GM19240 (cell line): ENCODE results near the gene GDF11.

Experiments
- DNase-seq: peaks from one replicate; pipeline ENCODE4 v3.0.0; 2011; ENCODE audit warnings: low spot score; ENCODE audit not compliant: insufficient read length

Gene GDF11

DNA sequence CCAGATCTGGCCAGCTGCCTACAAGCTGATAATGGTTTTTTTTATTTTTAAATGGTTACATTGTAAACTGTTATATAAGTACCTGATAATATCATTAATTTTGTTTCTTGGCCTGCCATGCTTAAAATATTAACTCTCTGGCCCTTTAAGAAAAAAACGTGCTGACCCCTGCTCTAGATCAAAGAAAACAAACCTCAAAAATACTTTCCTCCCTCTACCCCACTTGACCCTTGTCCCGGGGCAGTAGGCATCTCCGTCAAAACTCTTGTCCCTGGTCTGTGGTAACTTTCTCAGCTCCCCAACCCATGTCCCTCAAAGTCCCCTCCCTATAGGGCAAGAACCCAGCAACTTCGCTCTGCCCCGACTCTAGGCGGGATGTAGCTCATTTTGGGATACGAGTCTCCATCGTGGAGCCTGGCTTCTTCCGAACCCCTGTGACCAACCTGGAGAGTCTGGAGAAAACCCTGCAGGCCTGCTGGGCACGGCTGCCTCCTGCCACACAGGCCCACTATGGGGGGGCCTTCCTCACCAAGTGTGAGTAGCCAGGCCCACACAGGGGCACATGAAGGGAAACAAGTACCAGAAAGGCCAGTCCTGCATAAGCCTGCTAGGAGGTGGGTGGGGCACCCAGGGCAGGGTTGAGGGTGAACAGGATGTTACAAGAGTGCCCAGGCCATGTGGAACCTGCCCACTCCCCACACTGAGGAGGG, 19.3 kb upstream of the GDF11 start:
- DNase-seq: no peak

DNA sequence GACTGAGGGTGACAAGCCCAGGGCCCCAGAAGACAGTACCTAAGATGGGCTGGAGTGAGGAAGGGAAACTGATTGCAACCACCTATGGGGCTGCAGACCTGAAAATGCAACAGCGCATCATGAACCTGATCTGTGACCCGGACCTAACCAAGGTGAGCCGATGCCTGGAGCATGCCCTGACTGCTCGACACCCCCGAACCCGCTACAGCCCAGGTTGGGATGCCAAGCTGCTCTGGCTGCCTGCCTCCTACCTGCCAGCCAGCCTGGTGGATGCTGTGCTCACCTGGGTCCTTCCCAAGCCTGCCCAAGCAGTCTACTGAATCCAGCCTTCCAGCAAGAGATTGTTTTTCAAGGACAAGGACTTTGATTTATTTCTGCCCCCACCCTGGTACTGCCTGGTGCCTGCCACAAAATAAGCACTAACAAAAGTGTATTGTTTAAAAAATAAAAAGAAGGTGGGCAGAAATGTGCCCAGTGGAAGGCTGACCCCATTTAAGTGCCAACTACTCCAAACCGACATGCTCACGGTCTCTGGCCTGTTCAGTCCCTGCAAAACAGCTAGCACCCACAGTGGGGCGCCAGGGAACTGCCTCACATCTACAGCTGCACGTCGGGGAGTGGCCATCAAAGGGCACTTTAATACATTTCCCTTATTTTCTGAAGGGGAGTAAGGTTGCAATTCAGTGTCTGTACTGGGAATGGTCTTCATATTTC, 18.5 kb upstream of the GDF11 start:
- no peak for DNase-seq

DNA sequence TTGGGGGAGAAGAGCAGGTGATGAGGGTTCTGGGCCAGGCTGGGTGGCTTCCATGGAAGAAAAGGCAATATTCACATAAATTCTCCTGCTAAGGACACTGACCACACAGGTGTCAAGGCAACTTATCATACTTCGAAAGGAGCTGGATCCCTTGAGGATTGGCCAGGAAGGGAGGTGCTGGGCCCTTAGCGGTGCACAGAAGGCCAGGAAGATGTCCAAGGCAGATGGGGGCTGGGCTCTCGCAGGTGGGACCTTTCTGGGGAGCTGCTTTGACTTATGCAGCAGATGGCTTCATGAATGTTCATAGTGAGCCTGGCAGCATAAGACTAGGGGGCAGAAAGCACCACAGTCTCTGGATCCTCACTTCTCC, 18.0 kb upstream of the GDF11 start:
- DNase-seq: no peak

DNA sequence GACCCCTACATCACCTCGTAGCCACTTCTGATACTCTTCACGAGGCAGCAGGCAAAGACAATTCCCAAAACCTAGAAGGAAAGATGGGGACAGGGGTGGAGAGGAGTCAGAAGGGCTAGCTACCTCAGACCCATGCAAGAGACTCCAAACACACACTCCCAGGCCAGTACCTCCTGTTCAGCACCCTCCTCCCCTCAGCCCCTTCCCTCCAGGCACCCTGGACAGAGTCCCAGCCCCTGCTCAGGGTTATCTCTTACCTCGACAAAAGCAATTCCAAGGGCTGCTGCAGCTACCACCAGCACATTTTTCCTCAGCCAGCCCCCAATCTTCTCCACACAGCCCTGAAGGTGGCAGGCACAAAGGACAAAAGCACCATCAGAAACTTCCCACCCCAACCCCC, 17.4 kb upstream of the GDF11 start:
- no peak for DNase-seq

DNA sequence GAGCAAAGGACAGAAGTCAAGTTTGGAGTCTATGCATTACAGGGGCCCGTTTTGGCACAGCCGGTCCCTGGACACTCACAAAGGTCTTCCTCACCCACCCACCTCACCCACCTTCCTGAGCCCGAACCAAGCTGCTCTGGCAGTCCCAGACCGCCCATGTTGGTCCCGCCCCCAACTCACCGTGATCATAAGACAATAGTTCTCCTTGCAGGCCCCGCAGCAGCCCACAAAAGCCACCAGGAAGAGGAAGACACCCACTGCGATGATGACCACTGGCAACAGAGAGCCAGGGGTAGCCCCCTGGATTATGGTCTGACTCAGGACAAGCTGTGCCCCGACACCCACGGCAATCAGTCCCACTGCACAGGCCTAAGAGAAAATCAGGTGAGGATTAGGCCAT, 16.0 kb upstream of the GDF11 start:
- no peak for DNase-seq

DNA sequence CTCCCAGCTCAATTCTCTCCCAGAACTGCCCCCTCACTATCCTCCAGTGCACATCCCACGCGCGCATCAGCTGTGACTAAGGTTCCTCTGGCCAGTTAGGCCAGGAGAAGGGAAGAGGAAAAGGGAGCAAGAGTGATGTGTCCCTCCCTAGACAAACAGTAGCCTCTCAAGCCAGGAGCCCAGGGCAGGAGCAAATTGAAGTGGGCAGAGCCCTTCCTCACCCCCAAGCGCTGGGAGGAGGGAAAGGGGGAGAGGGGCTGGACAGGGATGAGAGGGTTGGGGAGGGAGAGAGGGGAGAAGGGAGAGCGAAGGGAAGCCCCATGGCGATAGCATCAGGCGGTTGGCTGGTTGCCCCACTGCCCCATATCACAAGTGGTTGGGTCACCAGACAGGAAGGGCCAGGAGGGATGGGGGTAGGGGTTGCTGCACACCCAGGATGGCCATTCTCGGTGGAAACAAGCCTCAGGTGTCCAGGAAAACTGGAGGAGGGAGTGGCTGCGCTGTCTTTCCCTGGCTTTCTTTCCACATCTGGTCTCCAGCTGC, 15.2 kb upstream of the GDF11 start:
- no peak for DNase-seq

DNA sequence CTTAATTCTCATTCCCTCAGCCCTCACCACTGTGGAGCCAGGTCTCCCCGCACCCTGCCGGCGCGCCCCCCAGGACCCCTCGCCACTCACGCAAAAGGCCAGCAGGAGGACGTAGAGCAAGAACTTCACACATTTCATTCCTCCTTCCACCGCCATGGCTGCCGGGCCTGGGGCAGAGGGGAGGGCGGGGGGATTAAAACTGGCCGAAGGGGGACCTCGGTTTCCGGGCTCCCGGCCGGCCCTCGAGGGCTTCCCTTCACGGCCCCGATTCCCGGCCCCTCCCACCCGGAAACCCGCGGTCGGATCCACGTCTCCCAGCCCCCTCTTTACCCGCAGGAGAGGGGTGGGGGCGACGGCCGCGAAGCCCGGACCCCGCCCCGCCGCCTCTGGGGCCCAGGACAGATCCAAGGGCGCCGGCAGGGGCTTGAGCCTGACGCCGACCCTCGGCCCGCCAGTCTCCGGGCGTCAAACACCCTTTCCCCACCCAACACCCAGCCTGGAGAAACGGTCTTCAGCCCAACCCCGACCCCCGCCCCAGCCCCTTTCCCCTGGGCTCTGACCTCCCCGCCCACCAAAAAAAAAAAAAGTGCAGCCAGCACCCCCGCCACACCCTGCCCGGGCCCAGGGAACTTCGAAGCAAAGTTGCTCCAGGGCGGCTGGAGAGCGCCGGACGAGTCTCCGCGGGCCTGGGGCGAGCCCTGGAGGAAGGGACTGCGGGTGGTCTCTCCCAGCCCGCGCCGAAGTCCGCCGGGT, 14.6 kb upstream of the GDF11 start:
- no peak for DNase-seq

DNA sequence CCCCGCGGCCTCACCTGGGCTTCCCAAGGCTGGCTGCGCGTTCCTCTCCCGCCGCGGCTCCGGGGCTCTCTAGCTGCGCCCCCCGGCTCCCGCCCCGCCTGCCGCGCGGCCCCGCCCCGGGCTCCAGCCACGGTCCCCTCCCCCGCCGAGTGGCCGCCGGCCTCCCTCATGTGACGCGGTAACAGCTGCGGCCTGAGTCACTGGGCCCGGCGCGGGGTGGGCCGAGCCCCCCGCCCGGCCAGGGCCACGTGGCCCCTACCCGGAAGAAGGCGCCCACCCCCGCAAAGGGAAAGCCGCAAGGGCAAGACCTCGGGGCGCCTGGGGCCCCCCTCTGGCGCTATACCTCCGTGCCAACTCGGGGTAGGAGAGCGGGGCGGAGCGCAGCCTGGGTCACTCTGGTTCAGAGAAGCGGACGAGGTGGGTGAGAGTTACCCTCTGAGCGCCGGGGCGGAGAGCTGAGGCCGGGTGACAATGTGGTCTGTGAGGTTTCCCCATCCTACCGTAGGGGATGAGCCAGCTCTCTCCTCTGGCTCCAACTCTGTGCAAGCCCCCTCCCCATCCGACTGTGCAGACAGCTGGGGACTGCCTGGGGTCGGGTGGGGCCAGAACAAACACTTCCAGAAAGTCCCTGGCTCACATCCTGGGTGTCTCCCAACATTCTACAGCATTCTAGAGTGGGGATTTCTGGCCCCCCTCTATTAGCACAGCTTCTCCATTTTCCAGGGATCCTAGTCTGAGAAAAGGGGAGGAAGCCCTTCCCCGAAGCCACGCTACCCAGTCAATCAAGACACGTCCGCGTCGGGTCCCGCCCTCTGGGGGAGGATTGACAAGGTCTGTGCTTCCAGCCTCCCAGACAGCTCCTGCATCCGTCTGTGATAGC, 13.7 kb upstream of the GDF11 start, which contains the start of gene CD63:
CD63 (minus strand) TSS at position 71 of the 880 bp plus-strand sequence. CDS start 668 bp downstream, outside the sequence.
- peak; percentile 79 for DNase-seq

DNA sequence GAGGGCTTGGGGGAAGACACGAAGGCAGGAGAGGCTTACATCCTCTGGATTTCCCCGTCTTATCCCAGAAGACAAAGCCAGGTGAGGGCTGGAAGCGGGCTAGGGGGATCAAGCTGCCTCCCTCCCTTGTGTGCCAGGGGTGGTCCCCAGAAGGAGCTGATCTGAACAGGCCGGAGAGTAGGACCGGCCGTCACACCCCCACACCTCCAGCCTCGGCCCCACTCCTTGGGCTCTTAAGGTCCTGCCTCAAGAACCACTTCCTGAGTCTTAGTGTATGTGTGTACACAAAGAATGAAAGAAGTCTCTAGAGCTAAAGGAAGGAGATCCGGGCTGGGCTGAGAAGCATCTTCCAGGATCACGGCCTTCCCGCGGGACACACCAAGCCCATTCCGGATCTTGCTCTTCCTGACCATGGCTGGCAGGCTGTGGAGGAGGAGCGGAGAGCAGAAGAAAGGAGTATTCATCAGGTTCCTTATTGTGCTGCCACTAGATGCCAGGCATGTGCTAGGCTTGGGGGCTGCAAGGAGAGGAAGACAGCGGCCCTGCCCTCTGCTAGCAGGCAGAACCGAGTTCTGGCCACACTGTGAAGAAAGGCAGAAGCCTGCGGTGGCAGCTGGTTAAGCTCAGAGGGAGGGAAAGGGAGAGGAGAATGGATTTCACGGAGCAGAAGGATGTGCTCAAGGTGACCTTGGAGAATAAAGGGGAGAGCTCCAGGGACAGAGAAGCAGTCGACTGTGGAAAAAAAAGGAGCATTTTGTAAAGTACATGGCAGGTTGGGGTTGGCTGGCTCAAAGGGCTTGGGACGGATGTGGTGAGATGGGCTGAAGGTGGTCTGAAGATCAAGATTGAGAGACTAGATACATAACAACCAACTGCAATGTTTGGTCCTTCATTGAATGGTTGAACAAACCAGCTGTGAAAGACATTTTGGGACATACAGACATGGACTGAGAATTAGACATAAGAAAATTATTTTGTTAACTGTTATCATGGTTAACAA, 12.8 kb upstream of the GDF11 start:
- no peak for DNase-seq

DNA sequence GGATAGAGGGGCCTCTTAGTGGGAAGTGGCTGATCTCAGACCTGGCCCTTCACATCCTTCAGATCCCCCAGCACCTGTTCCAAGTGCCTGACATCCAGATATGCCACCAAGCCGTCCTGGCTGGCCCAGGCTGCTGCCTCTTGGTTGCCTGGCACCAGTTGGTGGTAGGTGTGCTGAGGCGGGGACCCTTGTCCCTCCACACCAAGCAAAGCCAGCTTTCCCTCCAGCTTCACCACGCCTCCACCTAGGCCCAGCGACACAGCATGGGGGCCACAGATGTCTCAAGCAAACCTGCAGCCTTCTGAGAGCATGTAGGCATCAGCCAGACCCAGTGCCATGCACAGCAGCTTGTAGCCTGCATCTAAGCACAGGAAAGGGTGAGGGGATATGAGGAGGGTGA, 10.6 kb upstream of the GDF11 start:
- DNase-seq: no peak

DNA sequence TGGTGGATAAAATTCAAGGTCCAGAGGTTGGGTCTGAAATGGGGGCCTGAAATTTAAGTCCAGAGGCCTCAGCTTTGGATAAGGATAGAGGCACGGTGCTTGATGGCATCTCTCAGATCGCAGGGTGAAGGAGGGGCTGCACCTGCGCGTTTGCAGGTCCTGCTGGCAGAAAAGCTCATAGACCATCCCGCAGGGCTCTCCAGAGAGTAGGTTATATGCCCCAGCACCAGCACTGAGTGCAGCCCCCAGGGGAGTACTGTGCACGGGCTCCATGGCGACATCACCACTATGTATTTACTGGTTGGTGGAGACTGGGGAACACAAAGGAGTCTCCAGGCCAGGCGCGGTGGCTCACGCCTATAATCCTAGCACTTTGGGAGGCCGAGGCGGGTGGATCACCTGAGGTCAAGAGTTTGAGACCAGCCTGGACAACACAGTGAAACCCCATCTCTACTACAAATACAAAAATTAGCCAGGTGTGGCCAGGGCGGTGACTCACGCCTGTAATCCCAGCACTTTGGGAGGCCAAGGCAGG, 9.8 kb upstream of the GDF11 start:
- DNase-seq: no peak

DNA sequence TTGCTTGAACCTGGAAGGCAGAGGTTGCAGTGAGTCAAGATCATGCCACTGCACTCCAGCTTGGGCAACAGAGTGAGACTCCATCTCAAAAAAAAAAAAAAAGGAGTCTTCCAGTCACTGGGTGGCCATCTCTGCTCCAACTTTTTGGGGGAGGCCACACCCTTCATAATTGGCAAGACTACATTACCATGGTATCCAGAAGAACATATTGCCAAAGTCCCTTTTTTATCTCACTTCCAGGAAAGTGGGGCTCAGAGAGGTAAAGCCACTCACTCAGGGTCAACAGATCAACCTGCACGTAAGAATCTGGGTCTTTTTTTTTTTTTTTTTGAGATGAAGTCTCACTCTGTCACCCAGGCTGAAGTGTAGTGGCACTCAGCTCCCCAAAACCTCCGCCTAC, 9.1 kb upstream of the GDF11 start:
- DNase-seq: no peak

DNA sequence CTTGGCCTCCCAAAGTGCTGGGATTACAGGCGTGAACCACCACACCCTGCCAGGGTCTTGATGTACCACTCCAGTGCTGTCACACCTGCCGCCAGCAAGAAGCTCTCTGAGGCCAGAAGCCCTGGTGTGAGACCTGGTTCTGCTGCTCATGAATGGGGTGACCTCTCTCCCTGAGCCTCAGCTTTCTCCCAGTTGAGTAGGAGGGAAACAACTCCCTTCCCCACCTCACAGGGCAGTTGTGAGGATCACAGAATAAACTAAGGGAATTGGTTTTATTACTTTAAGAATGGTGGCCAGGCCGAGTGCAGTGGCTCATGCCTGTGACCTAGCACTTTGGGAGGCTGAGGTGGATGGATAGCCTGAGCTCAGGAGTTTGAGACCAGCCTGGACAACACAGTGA, 8.3 kb upstream of the GDF11 start:
- DNase-seq: no peak

DNA sequence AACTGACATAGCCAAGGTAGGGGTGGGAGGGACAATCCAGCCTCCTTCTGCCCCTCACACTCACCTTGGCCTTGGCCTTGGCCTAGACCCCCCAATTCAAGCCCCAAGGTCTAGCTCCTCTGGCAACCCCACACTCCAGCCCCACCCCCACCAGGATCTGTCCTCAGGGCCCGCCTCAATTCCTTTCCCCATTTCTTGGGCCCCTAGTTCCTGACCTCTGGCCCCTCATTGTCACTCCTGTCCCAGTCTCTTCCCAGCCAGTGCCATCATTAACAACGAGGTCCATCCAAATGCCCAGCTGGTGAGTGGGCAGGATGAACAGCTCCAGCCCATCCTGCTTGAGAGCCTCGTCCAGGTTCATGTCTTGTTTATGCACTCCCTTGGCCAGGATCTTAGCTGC, 6.8 kb upstream of the GDF11 start:
- no peak for DNase-seq

DNA sequence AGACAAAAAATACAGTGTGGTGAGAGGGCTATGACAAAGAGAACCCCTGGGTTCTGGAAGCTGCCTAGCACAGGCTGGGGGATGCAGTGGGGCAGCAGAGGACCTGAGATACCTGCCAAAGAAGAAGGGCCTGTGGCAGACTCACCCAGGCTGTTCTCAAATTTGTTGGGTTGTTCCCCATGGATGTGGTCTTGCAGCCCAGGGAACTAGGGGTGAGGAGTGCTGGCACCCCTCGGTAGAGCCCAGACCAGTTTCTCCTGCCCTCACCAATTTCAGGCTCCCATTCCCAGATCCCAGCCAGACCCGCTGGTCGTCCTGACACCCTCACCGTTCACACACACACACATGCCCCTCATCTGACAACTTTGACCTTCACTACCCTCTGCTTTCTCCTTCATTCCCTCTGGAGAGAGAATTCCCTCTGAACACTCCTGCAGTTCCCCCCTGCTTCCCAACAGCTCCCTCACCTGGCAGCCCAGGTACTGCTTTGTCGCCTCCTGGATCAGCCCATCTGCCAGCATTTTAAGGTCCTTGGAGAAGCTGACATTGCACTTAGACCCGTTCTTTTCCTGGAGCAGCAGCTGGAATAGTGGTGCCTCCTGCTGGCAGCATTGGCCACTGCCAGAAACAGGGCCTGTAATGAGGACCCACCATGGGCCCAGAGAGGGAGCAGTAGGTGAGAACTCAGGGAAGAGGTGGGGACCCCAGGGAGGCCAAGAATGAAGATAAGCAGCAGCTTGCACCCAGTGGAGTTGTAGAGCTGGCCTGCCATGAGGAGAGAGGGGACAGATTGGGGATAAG, 5.9 kb upstream of the GDF11 start:
- DNase-seq: no peak

DNA sequence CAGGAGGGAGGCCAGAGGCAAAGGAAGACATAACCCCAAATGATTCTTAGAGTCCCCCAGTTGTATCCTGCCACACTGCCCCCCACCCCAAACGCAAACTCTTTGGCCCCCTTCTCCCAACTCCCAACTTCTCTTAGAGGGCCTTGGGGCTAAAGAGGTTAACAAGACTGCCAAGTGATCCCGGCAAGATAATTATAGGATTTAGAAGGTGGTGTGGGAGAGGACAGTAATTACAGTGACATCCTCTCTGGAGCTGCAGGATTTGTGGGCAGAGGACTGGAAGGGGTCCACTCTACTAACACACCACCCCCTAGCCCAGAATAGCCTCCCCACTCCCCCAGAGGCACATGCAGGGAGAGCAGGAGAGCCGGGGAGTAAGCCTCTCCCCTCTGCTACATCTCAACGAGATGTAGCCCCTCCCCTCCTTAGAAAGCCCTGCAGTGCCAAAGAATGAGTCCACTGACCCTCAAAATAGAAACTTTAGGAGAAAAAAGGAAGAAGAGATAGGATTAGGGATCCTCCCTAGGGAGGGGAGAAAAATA, 5.3 kb upstream of the GDF11 start:
- no peak for DNase-seq

DNA sequence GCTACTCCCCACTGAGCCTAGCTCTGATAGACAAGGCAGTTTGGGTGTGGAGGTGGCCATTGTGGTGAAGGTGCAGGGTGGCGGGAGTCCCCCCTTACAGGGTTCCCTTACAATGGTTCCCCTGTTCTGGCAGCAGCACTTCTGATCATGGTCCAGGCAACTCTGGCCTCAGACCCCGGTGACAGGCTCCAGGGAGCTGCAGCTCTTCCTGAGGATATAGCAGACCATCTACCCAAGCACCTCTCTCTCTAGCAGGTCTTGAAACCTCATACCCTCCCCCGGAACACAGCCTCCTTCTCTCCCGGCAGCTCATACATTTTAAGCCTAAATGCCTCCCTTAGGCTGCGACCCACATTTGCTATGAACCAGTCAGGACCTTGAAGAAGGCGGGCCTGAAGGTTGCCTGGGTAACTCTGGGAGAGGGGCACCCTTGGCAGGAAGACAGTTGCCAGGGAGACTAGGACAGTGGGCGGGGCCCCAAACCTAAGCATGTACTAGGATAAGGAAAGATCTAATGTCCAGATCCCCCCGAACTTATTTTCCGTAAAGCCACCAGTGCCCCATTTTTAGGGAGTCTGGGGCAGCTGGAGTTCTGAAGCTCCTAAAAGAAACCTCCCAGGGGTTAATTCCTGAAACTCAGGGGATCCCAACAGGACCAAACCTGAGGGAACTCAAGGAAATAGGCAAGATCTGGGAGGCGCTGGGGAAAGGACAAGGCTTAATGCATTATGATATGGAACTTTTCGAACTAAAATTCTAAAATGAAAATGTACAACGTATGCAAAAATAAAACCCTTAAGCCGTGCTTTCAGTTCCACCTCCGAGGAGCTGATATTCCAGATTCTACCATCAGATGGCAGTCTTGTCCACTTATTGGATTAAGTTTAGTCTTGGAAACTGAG, 4.5 kb upstream of the GDF11 start:
- peak; percentile 86 for DNase-seq

DNA sequence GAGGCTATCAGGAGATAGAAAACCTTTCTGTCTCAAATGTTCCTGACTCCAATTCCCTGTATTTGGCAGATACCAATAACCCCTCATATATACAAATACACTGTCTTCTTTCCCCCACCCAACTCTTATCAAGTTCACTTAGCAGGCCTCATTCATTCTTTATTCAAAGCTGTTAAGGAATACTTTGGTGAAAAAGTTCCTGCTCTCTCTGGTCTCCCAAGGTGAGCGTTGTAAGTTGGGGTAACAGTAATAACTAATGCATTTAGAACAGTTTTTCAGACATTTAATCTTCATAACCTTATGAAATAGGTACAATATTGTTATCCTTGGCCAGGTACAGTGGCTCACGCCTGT, 3.9 kb upstream of the GDF11 start:
- DNase-seq: no peak
